DMS114 treated with DMSO at 0.1 percent for 48 hours (cell line): ENCODE data around the gene LDB1.
A peak's percentile ranks its signal among the peaks of the same experiment; 100 is the strongest.

ENCODE experiments used
- DNase-seq: peaks from one replicate; lab custom pipeline; 2025; ENCODE audit not compliant: unreplicated experiment; lab: John Stamatoyannopoulos, UW

The LDB1 gene

DNA sequence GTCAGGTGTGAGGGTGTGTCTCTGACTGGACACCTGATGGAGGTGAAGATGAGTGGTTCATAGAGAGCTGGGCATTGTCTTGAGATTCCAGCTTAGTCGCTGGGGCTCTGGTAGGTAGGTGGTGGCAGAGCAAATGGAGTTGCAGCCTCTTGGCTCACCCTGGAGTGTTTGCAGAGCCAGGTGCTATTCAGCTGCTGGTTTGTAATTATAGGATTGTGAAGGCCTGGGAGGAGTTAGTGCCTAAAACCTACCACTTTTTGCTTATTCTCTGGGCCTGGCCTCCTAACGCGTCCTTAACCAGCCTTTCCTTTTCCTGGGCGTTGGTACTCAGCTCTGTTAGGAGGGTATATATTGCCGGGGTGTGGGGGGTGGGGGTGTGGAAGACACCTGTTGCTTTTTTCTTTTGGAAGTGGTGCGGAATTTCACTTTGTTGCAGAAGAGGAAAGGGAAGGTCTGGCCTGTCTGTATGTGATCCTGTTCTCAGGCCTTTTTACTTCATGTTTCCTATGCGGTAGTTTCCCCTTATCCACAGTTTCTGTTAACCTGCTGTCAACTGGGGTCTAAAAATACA is 15.9 kb upstream of the LDB1 start:
- no peak for DNase-seq

DNA sequence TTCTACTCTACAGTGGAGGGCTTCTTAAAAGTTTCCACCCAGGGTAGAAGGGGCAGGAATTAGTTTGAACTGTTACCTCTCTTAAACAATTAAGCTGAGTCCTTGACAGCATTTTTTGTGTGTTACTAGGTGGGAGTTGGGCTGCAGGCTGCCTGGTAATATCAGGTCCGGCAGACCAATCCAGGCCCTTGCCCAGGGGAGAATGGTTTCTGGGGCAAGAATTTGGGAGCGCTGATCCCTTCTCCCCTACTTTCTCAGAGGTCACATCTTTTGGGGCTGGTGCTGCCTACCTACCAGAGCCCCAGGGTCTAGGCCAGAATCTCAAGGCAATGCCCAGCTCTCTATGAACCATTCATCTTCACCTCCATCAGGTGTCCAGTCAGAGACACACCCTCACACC is 14.2 kb upstream of the LDB1 start:
- DNase-seq = no peak

DNA sequence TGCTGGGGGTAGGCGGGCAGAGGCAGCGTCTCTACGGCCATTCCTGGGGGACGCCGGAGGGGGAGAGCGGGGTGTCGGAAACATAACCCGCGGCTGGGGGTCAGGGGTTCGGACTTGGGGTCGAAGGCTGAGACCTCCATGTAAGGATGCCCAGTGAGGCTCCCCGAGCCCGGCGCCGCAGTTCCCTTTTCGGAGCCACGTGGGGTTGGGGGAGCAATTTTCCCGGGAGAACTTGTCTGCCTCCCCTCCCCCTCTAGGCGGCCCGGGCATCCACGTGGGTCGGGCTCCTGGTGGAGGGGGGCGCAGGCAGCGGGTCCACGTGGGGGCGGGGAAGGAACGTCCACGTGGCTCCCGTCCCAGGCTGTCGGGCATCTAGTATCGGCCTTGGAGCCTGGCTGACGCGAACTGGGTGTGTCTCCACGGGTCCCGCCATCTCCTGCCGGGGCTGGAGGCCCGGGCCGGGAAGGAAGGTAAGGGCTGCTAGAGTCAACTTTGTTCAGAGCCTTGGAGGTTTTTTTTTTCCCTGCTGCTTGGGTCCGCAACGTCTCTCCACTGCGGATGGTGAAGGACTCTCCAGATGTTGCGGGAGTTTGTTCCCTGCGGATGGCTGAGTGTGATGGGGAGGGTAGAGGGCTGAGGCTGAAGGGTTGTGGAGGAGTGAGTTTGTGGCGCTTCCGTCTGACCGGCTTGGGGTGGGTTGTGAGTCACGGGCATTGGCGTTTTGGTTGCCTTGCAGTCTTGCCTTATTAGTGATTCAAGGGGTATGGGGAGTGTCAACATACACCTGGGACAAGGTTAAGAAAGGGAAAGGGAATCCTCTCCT is 13.4 kb upstream of the LDB1 start:
- DNase-seq = peak; percentile 57

GRCh38 chr10:102132563-102133372 is 12.6 kb upstream of the LDB1 start, which contains the start of gene PPRC1:
Gene PPRC1, plus strand, starts transcription at chr10:102133040. Its CDS starts 29 bp downstream, at chr10:102133069.
- DNase-seq = peak; percentile 99

DNA sequence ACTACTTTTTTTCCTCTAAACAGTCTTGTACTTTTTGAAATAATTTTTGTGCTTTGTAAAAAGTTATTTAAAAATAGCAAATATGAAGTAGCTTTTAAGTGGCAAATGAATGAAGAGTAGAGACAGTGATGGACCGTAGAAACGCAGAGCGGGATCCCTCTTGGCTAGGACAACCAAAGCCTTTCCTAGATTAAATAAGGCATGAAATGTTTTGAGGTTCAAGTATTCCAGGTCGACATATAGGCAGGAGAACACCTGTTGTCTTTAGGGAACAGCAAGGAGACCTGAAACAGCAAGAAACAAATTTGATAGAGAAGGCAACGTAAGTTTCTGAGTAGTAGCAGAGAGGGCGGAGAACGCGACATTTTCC is 12.0 kb upstream of the LDB1 start:
- DNase-seq = no peak

DNA sequence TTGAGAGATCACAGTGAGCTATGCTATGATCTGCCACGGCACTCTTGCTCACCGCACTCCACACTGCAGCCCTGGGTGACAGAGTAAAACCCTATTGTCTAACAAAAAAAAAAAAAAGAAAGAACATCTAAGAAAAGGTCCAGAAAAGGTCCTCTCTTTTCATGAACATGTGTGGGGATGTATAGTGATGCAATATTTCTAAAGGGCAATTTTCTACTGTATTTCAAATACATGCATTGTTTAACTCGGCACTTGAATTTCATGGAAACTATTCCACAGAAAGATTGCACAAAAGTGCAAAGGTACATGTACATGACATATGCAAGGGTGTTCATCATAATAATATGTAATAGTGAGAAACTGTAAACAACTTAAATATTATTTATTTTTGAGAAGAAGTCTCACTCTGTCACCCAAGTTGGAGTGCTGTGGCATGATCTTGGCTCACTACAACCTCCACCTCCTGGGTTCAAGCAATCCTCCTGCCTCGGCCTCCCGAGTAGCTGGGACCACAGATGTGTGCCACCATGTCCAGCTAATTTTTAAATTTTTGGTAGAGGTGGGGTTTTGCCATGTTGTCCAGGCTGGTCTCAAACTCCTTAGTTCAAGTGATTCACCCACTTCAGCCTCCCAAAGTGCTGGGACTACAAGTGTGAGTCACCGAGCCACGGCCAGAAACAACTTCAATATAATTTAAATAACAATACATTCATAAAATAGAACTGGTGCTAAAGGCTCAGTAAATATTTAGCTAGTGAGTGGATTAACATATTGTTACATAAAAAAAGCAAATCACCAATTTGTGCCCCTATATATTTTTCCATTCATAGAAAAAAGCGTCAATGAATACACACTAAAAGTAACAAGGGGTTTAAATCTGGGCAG is 11.4 kb upstream of the LDB1 start:
- DNase-seq = no peak

- no peak for DNase-seq
Measured at GRCh38 chr10:102123223-102123622, 3.1 kb upstream of the LDB1 start.

DNA sequence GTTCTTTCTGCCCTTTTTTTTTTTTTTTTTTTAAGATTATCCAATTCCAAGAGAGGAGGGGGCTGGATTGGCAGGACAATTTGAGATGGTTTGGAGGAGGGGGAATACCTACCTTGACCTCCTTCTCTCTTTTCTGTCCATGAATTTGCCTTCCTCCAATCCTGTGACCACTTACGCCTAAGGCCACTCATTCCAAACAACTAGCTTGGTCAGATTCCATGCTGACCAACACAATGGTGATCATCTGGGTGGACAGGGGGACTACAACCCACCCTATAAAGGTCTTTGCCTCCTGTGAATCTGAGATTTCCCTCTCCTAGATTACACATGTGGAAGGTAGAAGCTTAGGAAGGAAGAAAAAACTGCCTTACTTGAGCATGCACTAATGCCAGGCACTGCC is 2.3 kb upstream of the LDB1 start:
- no peak for DNase-seq

- no peak for DNase-seq
Measured at GRCh38 chr10:102121739-102122372, 1.7 kb upstream of the LDB1 start.

DNA sequence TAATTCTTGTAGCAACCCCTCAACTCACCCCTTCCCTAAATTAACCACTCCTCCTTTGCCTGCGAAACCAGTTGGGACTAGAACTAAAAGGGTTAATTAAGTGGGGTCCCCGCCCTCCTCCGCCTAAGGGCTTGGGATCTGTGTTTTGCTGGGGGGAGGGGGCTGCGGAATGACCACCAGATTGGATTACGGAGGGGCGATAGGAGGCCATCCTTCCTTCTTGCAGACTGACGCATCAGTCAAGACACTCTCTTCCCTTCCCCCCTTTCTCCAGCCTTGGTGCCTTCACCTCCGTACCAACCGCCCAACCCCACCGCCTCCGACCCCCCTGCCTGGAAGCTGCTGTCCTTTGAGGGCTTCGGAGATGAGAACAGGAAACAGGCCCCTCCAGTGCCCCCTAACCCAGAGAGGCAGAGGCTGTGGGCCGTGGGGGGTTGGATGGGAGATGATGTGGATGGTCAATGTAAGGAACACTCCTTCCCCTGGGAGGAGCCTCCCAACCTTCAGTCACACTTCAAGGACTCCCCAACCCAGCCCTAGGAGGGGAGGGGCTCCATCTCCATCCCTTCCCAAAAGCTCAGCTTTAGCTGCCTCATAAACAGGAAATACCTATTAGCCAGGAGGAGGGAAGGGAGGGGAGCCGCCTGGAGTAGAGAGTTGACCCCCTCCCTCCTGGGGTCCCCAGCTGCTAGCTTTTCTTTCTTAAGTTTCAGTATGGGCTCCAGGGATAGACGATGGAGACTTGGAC is 997 bp upstream of the LDB1 start:
- DNase-seq = peak; percentile 17

GRCh38 chr10:102119417-102120141 is 589 bp downstream of the LDB1 start:
- DNase-seq = peak; percentile 48

GRCh38 chr10:102118867-102119266 is 1.3 kb downstream of the LDB1 start:
- DNase-seq = no peak

- DNase-seq = no peak
Measured at GRCh38 chr10:102117391-102118159, 2.6 kb downstream of the LDB1 start.

DNA sequence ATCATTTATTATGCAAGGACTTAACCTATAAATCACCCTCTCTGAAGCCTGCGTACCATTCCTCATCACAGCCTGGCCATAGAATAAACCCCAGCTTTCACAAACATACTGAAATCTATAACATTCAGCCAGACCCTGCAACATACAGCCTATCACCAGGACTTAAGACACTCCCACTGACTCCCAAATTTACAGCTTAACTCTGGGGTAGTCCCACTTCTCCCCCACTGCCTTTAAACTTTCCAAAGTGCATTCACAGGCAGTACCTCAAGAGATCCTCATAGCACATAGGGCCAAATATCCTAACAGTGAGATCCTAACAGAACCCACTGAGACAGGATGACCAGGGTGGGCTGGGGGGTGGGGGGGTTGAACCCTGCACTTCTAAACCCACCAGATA is 3.5 kb downstream of the LDB1 start:
- DNase-seq = no peak

DNA sequence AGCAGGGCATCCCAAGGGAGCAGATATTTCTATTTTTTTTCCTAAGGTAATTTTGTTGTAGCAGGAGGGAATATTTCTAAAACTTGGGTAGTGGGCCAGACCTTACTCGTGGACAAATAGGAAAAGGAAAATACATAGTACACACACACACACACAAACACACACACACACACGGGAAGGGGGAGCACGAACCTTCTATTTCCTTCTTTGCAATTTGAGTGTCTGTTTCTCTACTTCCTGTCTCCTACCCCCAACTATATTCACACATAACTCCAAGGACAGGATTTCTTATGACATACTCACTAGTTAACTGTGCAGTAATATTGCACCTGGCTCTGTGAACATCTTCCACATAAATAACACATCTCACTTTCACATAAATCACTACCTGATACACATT is 4.4 kb downstream of the LDB1 start:
- no peak for DNase-seq

DNA sequence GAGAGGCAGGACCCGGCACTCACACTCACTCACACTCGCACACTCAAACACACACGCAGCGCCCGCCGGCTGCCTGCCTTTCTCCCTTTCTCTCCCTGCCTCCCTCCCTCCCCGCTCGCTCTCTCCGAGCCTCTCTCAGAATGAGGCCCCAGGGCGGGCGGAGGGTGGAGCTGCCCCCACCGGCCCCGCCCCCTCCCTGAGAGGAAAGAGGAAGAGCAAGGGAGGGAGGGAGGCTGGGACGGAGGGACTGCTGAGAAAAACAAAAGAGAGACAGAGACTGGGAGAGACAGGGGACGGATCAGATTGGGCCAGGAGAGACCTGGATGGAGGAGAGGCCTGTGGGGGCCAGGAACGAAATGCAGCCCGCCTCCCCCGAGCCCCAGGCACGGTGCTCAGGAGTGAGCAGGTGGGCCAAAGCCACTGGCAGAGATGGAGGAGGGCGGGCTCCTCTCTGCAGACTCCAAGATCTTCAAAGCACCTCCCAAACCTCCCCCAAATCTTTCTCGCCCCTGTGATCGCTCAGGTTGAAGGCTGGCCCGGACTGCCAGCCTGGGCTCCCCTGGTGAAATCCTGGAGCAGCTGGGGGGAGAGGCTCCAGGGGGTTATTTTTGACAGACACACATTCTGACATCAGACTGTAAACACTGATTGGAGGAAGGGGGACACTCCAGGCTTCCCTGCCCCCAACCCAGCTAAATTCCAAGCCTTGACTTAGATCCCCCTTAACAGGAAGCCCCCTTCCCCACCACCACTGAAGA is 5.1 kb downstream of the LDB1 start:
- DNase-seq = peak; percentile 66

- DNase-seq = no peak
Measured at GRCh38 chr10:102113956-102114857, 6.0 kb downstream of the LDB1 start.
